Activated effector memory CD4-positive, alpha-beta T cell treated with Interleukin-2 at 50 U/mL for 16 hours (primary cell): Measurements from ENCODE around the gene DNAJB8.

Experiments used
- DNase-seq: peaks from one replicate; pipeline ENCODE4 v3.0.0-alpha.2; 2020

The DNAJB8 gene

DNA sequence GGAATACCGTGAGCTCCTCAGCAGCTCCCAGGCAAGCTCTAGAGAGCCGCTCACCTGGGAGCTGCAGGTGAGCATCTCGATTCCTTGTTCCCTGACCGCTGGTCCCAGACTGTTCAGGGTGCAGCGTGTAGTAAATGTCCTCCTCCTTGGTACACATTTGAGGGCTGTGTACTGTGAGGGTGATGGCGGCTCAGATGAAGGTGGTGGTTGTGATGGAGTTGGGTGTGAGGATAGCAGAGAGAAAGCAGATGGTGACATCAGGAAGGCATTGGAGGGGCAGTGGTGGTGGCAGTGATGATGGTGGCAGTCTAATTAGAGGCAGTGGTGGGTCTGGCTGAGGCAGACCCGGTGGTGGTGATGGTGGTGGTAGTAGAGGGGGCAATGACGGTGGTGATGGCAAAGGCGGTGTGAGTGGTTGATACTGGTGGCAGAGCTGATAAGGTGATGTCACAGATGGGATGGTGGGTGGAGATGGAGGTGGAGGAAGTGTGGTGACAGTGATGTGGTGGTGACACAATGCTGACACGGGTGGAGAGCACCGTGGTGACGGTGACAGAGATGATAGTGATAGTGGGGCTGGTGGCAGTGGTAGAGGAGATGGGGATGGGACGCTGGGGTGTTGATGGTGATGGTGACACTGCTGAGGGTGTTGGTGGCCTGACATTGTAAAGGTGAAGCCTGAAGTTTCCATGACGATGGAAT is at the start of gene DNAJB8:
DNAJB8 (minus strand) TSS at position 51 of the 702 bp plus-strand sequence. CDS start 3,645 bp downstream, outside the sequence.
- DNase-seq = no peak

DNA sequence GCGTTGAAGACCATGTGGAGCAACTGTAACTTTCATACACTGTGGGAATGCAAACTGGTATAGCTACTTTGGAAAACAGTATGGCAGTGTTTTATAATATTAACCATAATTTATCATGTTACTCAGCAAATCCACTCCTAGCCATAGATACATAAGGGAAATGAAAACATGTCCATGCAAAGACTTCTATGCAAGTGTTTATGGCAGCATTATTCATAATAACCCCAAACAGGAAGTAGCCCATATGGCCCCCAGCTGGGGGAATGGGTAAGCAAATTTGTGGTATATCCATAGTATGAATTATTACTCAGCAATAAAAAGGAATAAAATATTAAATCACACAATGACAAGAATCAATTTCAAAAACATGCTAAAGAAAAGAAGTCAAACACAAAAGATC is 49.3 kb upstream of the DNAJB8 start:
- no peak for DNase-seq

DNA sequence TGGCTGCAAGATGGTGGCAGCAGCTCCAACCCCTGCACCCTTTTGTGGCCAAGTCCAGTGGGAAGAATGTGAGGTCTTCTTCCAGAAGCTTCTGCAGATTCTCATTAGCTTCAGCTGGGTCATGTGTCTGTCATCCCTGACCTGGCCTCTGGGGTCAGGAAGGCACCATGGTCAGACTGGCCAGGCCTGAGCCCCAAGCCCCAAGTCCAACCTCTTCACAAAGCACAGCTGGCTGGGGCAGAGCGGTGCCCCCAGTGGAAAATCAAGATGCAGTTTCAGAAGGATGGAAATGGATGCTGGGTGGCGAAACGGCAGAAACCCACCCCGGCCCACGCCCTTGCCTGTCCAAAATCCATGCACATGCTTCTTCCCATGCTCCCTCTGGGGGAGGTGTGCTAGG is 42.2 kb upstream of the DNAJB8 start:
- DNase-seq = no peak

DNA sequence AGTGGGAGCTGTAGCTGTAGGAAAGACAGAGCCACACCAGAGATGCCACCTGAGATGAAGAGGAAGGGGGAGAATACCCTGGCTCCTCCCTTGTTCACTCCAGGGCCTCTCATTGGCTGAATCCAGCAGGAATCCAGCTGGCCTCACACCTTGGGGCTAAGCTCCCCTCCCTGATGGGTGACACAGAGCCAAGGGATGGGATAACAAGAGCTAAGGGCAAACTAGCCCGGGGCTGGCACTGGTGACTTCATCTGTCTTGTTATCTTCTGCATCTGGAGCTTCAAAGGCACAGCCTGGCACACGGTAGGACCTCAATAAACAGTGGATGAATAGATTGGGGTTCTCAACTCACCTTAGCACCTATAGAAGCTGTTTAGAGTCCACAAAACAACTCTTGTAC is 40.1 kb upstream of the DNAJB8 start:
- no peak for DNase-seq

DNA sequence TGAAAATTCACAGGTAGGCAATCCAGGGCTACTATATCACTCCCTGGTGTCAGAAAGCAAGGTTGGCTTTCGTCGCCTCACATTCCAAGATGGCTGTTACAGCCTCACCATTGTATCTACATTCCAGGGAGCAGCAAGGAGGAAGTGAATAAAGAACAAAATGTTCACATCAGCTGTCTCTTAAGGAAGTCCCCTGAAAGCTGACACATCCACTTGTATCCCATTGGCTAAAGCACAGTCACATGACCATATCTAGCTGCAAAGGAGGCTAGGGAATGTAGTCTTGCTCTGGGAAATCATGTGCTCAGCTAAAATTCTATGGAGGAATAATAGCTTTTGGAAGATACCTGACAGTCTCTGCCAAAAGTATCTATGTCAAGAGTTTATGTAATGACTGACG is 39.1 kb upstream of the DNAJB8 start:
- DNase-seq = no peak

DNA sequence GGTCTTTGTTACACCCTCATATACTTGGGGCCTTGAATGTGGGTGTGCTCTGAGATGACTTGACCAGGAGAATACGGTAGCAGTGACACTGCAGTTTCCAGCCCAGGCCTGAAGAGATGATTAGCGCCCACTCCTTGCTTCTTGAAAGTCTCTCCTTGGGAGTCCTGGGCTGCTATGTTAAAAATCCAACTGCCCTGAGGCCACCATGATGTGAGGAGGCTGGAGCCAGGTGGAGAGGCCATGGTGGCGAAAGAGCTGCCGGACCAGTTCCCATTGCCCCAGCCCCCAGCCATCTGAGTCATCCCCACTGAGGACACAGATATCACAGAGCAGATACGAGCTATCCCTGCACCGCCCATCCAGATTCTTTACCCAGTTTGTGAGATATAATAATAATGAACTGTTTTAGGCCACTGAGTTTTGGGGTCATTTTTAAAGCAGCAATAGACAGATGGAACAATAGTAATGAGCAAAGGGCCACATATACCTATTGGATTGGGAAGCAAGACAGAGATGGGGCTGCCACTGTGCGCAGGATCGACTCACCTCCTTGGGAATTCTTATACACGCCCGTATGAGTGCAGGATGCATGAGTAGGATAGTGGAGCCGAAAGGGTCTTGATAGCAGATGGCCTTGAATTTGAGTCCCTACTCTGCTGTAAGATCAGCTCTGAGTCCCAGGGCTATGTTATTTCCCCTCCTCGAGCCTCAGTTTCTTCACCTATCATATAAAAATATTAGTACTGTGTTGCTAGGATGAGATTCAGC is 38.5 kb upstream of the DNAJB8 start:
- no peak for DNase-seq

DNA sequence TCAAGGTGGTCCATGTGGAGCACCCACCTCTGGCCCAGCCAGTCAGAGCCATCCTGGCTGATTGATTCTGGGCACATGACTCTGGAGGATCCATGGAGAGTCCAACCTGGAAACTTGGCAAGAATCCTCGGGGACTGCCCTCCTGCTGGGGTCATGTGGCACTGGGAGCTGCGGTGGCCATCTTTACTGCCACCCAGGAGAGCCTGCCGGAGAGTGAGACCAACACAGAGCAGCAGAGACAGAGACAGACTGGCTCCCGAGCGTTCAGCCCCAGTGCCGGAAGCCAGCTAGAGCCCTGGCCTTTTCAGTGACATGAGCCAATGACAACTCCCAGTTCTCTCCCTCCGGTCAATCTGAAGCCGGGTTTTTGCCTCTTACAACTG is 37.8 kb upstream of the DNAJB8 start:
- DNase-seq = no peak

DNA sequence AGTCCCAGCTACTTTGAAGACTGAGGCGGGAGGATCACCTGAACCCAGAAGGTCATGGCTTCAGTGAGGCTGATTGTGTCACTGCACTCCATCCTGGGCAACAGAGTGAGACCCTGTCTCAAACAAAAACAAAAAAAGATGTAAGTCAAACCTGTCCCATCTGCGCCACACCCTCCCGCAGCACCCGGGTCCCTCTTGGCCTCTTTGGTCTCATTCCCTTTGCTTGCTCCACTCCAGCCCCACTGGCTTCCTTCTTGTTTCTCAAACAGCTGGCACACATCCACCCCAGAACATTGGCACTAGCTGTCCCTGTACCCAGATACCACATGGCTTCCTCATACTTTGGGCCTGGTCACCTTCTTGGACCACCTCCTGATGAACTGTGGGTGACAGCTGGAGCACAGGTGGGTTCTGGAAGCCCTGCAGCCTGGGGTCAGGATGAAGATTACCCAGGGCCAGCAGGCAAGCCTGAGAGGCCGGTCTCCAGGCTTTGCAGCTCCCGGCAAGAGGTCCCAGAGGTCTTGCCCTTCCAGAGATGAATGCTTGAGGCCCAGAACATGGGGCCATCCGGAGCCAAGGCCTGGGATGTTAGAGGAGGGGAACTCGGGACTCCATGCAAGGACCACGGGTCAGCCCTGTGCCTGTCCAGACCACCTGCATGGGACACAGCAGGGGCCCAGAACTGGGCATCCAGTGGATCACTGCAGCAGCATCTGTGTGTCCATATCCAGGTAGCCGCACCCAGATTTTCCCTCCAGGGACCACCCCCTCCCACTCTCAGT is 37.3 kb upstream of the DNAJB8 start:
- DNase-seq = no peak

DNA sequence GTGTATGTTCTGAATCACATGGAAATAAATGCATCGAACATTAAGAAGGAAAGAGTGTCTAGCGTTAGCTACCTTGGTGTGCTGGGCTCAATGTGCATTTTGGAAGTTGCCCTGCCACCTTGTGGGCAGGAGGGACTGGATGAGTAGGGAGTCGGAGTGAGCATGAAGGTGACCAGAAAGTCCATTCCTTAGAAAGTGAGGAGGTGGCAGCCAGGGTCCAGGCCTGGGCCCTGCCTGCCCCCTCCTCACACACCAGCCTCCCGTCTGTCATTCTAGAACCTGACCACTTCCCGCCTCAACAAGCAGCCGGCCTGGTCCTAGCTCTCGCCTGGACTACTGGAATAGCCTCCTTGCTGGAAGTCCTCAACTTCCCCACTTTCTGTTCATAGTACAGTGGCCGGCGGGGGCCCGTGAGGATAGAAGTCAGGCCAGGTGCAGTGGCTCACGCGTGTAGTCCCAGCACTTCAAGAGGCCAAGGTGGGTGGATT is 36.5 kb upstream of the DNAJB8 start:
- DNase-seq = no peak

DNA sequence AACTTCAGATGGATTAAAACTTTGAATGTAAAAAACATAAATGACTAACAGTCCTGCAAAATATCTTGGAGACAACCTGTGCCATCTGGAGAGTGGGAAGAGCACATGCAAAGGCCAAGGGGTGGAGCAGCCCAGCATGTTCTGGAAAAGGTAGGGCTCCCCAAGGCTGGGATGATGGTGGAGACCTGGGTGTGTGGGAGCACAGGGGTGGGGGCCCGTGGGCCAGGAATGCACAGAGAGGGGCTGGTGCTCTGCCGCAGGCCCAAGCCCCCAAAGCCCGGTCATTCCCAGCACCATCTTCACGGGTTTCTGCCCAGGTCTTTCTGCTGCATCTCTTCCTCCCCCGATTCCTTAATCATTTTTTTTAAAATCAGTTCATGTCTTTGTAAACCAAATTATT is 36.0 kb upstream of the DNAJB8 start:
- no peak for DNase-seq

DNA sequence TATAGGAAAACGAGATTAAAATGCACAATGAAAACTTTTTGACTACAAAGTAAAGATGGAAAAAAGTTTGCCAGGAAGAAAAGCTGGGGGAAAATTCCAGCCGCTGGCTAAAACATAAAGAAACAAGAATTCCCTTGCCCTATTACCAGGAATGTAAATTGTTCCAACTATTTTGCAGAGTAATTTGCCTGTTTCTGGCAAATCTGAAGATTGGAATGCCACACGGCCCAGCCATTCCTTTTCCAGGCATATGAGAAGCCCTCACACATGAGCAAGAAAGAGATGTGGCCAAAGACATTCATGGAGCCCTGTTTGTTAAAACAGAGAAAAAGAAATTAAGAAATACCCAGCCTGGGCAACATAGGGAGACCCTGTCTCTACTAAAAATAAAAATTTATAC is 34.7 kb upstream of the DNAJB8 start:
- no peak for DNase-seq

DNA sequence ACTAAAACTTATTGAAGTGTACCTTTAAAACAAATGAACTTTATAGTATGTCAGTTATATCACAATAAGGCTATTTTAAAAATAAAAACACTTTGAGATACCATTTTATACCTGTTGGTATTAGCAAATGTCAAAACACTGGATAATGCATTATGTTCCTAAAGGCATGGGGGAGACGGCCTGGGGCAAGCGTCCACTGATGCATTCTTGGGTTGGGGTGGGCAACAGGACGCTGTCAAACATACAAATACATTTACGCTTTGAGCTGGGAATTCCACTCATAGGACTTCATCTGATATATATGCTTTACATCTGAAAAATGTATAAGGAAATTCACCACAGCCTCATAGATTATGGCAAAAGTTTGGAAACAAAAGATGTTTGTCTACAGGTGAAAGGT is 33.9 kb upstream of the DNAJB8 start:
- no peak for DNase-seq

DNA sequence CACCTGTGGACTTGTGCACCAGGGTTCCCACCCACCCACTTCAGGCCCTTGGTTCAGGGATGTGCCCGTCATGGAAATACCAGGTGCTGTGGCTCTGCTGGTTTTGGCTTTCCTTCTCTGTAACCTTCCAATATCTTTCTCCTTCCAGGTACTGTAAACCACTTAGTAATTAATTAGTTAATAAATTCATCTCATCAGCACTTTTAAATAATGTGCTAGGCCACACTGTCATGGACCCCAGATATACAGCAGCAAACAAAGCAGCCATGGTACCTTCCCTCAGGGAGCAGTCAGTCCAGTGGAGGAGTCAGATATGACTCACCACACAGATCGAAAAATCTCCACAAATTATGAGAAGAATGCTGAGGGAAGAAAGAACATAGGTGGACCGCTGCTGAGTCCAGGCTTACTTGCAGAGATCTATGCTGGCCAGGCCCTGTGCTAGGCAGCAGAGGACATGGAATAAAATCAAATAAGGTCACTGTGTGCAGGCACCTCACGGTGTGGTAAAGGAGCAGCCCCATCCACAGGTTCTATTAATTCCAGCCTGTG is 33.1 kb upstream of the DNAJB8 start:
- no peak for DNase-seq

DNA sequence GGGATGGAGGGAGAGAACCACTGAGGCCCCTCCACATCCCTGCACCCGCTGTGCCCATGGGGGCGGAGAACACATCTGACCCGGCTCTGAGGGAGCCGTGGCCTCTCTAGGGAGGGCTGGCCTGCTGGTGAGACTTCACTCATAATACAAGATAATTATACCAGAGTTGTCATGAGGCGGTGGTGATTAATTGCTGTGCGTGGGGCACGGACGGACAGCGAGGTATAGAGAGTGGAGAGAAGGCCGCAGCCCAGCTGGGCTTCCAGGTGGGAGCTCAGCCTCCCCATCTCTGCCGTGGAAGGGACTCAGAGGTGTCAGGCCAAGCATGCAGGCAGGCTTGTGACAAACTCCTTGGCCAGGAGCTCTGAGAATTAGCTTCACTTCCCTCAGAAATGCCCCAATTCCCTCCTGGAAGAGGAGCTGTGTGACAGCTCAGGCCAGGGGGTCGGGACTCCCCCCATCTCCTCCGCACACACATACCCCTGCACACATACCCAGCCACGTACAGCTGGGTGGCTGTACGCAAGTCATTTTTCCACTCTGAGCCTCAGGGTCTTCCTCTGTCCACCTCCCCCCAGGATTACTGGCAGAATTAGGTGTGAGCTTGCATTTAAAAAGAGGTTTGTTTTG is 32.3 kb upstream of the DNAJB8 start:
- no peak for DNase-seq

DNA sequence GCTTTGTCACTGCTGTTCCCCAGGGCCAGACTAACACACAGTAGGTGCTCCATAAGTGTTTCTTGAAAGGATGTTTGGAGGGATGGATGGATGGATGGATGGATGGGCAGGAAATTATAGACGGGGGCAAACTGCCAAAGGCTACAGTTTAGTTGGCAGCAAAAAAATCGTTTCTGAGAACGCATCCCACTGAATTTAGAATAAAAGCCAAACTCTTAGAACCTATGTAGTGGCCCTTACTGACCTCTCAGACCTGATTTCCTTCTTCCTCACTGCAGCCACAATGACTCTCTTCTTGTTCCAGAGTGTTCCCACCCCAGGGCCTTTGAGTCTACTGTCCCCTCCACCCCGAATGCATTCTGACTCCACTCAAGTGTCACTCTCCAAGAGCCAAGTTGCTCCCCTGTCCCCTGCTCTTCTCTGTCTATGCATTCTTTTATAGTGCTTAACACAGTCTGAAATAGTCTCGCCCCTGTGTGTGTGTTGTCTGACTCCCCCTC is 31.5 kb upstream of the DNAJB8 start:
- no peak for DNase-seq

DNA sequence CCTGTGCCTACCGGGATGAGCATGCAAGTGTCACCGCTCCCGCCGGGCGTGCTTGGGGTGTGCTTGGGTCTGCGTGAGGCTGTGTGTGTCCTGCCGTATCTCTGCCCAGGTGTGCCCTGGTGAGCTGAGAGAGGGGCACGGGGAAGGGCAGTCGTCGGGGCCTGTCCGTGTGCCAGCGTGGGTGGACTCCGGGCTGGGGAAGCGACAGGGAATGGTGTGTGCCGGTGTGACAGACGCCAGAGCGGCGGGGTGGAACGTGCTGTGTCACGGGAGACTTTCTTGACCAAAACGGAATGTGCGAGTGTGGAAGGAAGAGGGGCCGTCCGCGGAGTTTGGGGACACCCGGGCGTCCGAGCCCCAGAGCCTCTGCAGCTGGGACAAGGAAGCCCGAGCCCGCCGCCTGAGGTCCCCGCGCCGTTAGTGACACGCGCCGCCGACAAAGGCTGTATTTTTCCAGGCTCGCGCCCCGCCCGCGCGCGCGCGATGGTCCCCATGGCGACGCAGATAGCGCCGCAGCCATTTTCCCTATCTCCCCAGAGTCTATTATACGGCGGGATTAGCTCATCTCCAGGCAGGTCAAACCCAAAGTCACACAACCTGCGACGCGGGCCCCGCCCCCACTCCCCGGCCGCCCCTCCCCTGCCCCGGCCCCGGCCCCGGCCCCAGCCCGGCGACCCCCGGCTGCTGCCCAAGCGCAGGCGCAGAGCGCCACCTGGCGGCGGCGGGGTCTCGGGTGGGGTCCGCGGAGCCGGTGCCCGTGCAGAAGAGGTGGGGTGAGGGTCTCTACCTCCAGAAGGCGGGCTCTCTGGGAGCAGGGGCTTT is 30.8 kb upstream of the DNAJB8 start:
- DNase-seq = peak; percentile 37

DNA sequence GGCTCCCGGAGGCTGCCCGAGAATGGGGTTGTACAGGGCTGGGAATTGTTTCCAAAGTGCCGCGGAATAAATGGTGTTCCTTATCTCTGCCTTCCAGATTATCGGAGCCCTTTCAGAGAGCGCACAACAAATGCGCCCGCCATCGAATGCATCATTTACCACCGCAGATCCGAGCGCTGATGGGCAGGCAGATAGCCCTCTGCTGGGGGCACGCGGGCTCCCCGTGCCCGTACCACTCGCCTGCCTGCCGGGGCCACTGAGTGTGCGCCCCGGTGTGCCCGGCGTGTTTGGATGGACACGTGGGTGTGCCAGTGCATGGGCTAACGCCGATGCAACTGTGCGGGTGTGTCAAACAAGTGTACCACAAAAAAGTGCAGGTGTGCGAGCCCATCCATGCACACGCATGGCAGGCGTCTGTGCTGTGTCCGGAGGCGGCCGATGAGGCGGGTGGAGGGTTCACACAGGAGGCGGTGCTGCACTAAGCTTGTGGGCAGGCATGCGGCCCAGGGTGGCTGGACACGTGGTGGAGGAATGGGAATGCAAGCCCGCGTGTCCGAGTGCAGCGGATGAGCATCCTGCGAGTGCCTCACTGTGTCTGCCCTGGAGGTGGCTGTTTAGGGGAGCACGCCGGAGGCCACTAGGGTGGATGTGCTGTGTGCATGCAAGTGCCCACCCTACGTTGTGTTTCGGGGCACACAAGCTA is 30.1 kb upstream of the DNAJB8 start:
- DNase-seq = no peak

DNA sequence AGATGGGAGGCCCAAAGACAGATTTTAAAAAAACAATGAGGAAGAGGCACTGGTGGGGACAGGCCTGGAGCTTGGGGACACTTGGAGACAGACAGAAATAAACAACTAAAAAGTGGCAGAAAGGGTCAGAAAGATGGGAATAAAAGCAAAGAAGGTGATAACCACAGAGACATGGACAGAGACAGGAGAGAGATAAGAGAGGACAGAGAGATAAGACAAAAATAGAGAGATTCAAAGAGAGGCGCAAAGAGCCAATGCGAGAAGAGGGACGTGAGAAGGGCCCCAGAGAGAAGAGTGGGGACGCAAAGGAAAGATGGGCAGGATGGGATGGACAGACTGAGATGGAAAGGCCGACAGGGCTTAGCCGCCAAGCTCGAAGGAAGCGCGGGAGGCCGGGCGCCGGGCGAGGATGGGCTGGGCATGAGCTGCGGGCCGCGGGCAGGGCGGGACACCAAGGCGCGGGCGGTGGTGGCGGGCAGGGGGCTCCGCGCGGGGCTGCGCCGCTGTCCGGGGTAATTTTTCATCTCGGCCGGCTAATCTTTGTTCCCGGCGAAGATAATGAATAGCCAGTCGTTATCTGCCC is 29.4 kb upstream of the DNAJB8 start:
- DNase-seq = no peak

DNA sequence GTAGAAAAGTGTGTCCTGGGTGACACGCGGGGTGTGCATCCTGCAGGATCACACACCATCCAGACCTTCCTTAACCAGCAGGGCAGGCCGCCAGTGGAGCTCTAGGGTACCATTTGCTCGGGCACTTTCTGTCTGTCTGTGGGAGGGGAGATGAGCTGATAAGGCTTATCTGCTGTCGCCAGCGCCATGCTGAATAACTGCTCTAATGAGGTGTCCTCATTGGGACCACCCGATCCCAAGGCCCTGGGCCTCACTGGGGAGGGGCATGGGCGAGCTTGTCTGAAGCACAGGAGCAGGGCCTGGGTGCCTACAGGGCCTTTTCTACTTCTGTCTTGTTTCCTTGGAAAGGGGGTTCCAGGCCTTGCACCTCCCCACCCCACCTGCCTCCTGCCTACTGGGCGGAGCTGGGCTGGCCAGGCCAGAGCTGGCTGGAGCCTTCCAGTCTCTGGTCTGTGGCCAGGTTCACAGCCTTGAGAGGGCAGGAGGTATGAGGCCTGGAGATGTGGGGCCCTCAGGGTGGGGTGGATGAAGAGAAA is 28.8 kb upstream of the DNAJB8 start:
- no peak for DNase-seq

DNA sequence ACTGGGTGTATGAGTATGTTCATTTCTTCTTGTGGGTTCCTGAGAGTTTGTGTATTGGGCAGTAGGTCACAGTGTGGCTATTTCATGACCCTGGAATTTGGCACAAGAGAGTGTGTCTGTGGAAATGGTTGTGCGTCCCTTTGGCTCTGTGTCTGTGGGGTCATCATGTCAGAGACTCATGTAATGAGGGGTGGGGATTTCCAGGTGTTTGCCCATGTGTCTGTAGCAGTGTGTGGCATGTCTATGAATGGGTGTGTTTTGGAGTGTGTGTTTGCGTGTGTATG is 27.6 kb upstream of the DNAJB8 start:
- DNase-seq = no peak
